ENCODE data around the gene DDX28.

DNA sequence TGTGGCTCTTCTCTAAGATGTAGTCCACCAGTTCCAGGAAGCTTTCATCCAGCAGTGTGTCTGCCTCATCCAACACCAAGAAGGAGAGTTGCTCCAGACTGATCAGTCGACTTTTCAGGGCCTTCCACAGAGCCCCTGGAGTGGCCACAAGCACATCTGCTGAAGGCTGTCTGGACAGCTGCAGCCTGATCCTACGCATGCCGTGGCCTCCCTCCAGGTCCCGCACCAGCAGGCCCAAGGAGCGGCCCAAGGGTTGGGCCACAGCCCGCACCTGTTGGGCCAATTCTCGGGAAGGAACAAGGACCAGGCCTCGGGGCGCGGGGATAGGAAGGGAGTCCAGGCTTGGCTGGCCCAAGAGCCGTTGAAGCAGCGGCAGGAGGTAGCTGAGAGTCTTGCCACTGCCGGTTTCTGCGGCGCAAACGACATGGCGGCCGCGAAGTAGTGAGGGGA, 729 bp downstream of the DDX28 start:
- TF ChIP-seq POLR2AphosphoS5 (IDR thresholded peaks at IDR 0.05; ENCODE audit: low read depth) (no peak), EZH2 (IDR thresholded peaks at IDR 0.05; ENCODE audit: low read depth, unreplicated experiment) (no peak), EZH2phosphoT487 (IDR thresholded peaks at IDR 0.05; ENCODE audit: unreplicated experiment) (no peak), ZNF114 (CRISPR knock-in tag; IDR thresholded peaks at IDR 0.05) (no peak), JUNB (IDR thresholded peaks at IDR 0.05; ENCODE audit: unreplicated experiment) (no peak)
- TF ChIP-seq, protein P1, sequence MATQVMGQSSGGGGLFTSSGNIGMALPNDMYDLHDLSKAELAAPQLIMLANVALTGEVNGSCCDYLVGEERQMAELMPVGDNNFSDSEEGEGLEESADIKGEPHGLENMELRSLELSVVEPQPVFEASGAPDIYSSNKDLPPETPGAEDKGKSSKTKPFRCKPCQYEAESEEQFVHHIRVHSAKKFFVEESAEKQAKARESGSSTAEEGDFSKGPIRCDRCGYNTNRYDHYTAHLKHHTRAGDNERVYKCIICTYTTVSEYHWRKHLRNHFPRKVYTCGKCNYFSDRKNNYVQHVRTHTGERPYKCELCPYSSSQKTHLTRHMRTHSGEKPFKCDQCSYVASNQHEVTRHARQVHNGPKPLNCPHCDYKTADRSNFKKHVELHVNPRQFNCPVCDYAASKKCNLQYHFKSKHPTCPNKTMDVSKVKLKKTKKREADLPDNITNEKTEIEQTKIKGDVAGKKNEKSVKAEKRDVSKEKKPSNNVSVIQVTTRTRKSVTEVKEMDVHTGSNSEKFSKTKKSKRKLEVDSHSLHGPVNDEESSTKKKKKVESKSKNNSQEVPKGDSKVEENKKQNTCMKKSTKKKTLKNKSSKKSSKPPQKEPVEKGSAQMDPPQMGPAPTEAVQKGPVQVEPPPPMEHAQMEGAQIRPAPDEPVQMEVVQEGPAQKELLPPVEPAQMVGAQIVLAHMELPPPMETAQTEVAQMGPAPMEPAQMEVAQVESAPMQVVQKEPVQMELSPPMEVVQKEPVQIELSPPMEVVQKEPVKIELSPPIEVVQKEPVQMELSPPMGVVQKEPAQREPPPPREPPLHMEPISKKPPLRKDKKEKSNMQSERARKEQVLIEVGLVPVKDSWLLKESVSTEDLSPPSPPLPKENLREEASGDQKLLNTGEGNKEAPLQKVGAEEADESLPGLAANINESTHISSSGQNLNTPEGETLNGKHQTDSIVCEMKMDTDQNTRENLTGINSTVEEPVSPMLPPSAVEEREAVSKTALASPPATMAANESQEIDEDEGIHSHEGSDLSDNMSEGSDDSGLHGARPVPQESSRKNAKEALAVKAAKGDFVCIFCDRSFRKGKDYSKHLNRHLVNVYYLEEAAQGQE (IDR thresholded peaks at IDR 0.05; ENCODE audit: unreplicated experiment) = no peak
- TF ChIP-seq, protein P2, sequence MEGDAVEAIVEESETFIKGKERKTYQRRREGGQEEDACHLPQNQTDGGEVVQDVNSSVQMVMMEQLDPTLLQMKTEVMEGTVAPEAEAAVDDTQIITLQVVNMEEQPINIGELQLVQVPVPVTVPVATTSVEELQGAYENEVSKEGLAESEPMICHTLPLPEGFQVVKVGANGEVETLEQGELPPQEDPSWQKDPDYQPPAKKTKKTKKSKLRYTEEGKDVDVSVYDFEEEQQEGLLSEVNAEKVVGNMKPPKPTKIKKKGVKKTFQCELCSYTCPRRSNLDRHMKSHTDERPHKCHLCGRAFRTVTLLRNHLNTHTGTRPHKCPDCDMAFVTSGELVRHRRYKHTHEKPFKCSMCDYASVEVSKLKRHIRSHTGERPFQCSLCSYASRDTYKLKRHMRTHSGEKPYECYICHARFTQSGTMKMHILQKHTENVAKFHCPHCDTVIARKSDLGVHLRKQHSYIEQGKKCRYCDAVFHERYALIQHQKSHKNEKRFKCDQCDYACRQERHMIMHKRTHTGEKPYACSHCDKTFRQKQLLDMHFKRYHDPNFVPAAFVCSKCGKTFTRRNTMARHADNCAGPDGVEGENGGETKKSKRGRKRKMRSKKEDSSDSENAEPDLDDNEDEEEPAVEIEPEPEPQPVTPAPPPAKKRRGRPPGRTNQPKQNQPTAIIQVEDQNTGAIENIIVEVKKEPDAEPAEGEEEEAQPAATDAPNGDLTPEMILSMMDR (conservative IDR thresholded peaks at IDR 0.05; ENCODE audit: low read depth in 2 of 2) = no peak

All from GM23338 (cell line).